ENCODE results near the gene IDH2. TPM values are rescaled to one million over a fixed set of nuclear protein-coding genes. Genes with fewer than 3 reads are reported as not detected.

The IDH2 gene
- total RNA-seq, 2 experiments from 2014 or later: 38.0 to 38.2 TPM

DNA sequence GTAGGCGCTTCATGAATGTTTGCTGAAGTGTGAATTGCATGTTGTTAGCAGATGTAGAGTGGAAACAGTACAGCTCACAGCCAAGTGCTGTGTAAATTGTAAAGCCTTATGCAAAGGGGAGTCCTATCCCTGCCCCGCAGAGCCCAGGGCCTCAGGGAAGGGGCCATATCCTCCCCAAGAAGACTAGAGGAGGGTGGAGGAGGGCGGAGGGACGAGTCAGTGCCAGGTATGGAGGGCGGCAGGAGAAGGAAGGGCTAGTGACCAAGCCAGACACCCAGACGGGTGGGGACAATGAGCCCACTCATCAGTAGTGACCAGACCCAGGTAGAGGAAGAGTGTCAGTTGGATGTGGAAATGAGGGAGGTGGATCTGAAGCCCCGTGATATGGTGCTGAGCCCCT lies 56.0 kb downstream of the IDH2 start:
- POLR2A ChIA-PET: no interaction called here
- Mint-ChIP-seq H3K4me3 (no peak overlapping the region), H3K4me1 (ENCODE audit: low read depth) (peaks cover 17% of the 10 kb centered on the region), H3K36me3 (ENCODE audit: low read depth) (no peaks in the 10 kb centered on the region), H3K27ac (no peak overlapping the region), H3K27me3 (no peaks in the 10 kb centered on the region), H3K9me3 (no peaks in the 10 kb centered on the region)
- Histone ChIP-seq H3K36me3 (ENCODE audit: insufficient read depth, low read length) (peaks cover 14% of the 10 kb centered on the region), H3K9me3 (ENCODE audit: control insufficient read depth in 1 of 2, insufficient read depth in 1 of 2, low read length in 2 of 2) (no peaks in the 10 kb centered on the region), H3K4me1 (ENCODE audit: insufficient read depth, low read length) (peaks cover 14% of the 10 kb centered on the region), H3K27me3 (ENCODE audit: control insufficient read depth in 1 of 2, insufficient read depth in 2 of 2, low read length in 2 of 2) (no peaks in the 10 kb centered on the region), H3K27ac (ENCODE audit: low read depth in 1 of 2, low read length in 2 of 2) (no peak overlapping the region), H3K4me3 (ENCODE audit: low read length) (no peak overlapping the region)
- DNase-seq (no peak), ATAC-seq (ENCODE audit: poor library complexity) (no peak)
- CTCF ChIA-PET: no interaction called here
- intact Hi-C loops (cut with DNase I, micrococcal nuclease): no loop called here
- TF ChIP-seq, protein P1, sequence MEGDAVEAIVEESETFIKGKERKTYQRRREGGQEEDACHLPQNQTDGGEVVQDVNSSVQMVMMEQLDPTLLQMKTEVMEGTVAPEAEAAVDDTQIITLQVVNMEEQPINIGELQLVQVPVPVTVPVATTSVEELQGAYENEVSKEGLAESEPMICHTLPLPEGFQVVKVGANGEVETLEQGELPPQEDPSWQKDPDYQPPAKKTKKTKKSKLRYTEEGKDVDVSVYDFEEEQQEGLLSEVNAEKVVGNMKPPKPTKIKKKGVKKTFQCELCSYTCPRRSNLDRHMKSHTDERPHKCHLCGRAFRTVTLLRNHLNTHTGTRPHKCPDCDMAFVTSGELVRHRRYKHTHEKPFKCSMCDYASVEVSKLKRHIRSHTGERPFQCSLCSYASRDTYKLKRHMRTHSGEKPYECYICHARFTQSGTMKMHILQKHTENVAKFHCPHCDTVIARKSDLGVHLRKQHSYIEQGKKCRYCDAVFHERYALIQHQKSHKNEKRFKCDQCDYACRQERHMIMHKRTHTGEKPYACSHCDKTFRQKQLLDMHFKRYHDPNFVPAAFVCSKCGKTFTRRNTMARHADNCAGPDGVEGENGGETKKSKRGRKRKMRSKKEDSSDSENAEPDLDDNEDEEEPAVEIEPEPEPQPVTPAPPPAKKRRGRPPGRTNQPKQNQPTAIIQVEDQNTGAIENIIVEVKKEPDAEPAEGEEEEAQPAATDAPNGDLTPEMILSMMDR (IDR thresholded peaks at IDR 0.05): no peak

DNA sequence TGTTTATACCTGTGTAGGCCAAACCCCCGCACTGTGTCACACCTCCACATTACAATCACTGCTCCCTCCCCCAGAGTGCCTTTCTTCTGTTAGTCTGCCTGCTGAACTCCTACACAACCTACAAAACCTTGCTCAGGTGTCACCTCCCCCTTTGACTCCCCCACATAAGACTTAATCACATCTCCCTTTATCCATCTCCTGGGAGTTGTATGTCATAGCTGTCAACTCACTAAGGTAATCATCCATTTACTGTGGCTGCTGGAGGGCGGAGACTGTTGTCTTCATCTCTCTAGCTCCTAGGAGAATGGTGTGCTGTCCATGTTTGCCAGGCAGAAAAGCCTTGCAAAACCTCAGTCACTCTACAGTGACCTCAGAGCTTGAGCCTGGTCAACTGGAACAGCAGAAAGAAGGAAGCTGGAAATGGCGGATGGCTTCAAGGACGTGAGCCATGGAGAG lies 57.3 kb downstream of the IDH2 start:
- TF ChIP-seq, protein P1 (IDR thresholded peaks at IDR 0.05): no peak
- ChIA-PET CTCF (no interaction called here), POLR2A (no interaction called here)

DNA sequence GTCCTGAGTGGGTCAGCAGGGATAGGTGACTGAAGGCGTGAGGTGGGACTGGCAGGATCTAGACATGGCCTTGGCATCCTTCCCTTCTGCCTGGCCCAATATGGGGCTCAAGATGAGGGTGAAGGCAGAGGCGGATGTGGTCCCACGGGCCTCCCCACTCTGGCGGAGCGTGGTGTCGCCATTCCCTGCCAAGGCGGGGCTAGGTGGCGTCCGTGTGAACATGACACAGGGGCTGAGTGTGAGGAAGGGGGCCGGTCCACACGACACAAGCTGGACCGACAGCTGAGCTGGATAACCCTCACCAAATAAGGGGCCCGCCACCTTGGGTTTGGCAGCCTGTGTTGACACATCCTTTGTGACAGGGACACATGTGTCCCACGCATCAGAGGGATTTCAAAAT lies 58.1 kb downstream of the IDH2 start:
- Mint-ChIP-seq H3K27me3 (no peaks in the 10 kb centered on the region), H3K27ac (no peak overlapping the region), H3K36me3 (ENCODE audit: low read depth) (no peaks in the 10 kb centered on the region), H3K4me3 (no peak overlapping the region), H3K9me3 (no peaks in the 10 kb centered on the region), H3K4me1 (ENCODE audit: low read depth) (peaks cover 28% of the 10 kb centered on the region)
- Histone ChIP-seq H3K36me3 (ENCODE audit: insufficient read depth, low read length) (peaks cover 14% of the 10 kb centered on the region), H3K9me3 (ENCODE audit: control insufficient read depth in 1 of 2, insufficient read depth in 1 of 2, low read length in 2 of 2) (no peaks in the 10 kb centered on the region), H3K27me3 (ENCODE audit: control insufficient read depth in 1 of 2, insufficient read depth in 2 of 2, low read length in 2 of 2) (no peaks in the 10 kb centered on the region), H3K4me3 (ENCODE audit: low read length) (no peak overlapping the region), H3K27ac (ENCODE audit: low read depth in 1 of 2, low read length in 2 of 2) (no peak overlapping the region), H3K4me1 (ENCODE audit: insufficient read depth, low read length) (peaks cover 17% of the 10 kb centered on the region)
- ChIA-PET CTCF (no interaction called here), POLR2A (no interaction called here)
- DNase-seq: no peak
- ATAC-seq (ENCODE audit: poor library complexity): no peak
- intact Hi-C loops (cut with DNase I, micrococcal nuclease): no loop called here
- TF ChIP-seq, protein P1 (IDR thresholded peaks at IDR 0.05): no peak

More for the DNA sequence above, 57.3 kb downstream of the IDH2 start:
- H3K4me1 Mint-ChIP-seq (ENCODE audit: low read depth): peaks cover 28% of the 10 kb centered on the region
- Histone ChIP-seq H3K4me1 (ENCODE audit: insufficient read depth, low read length) (peaks cover 17% of the 10 kb centered on the region), H3K4me3 (ENCODE audit: low read length) (no peak overlapping the region), H3K27me3 (ENCODE audit: control insufficient read depth in 1 of 2, insufficient read depth in 2 of 2, low read length in 2 of 2) (no peaks in the 10 kb centered on the region), H3K27ac (ENCODE audit: low read depth in 1 of 2, low read length in 2 of 2) (no peak overlapping the region), H3K9me3 (ENCODE audit: control insufficient read depth in 1 of 2, insufficient read depth in 1 of 2, low read length in 2 of 2) (no peaks in the 10 kb centered on the region), H3K36me3 (ENCODE audit: insufficient read depth, low read length) (peaks cover 14% of the 10 kb centered on the region)
- no peaks in the 10 kb centered on the region for H3K9me3 Mint-ChIP-seq
- no peak overlapping the region for H3K27ac Mint-ChIP-seq
- no peaks in the 10 kb centered on the region for H3K27me3 Mint-ChIP-seq
- no peak overlapping the region for H3K4me3 Mint-ChIP-seq
- intact Hi-C loops (cut with DNase I, micrococcal nuclease): no loop called here
- ATAC-seq (ENCODE audit: poor library complexity): no peak
- no peaks in the 10 kb centered on the region for H3K36me3 Mint-ChIP-seq (ENCODE audit: low read depth)
- DNase-seq: no peak
